Activated CD4-positive, alpha-beta T cell treated with anti-CD3 and anti-CD28 coated beads for 36 hours (primary cell): ENCODE data around the gene SMCO1. TPM values are rescaled to one million over a fixed set of nuclear protein-coding genes. Genes with fewer than 3 reads are reported as not detected.
"Not testable (repeated sequence)": the region's sequence is repeated elsewhere in the genome, so short reads cannot be mapped to it uniquely, and the experiment has no call there.

Source experiments
- ATAC-seq: fragments of 200-7000 bp; cut with Tn5 transposase; one replicate; pipeline ENCODE4 v1.10.0; 2021; ENCODE audit warnings: mild to moderate bottlenecking, moderate library complexity
- CTCF ChIA-PET: fragments of 350-600 bp; sonication (Branson Sonifier 250); formaldehyde crosslinking; loops from one replicate; lab custom pipeline; 2021; ENCODE audit warnings: antibody characterized with exemption; lab: Charles Lee
- POLR2A ChIA-PET: fragments of 350-600 bp; sonication (Branson Sonifier 250); formaldehyde crosslinking; loops from one replicate; lab custom pipeline; 2021; ENCODE audit warnings: antibody characterized with exemption, inconsistent platforms; lab: Charles Lee
- DNase-seq: peaks from one replicate; pipeline ENCODE4 v3.0.0-alpha.2; 2020
- H3K27ac Mint-ChIP-seq: one replicate; pipeline ENCODE4 v1.8.0; 2021; ENCODE audit warnings: mixed read lengths
- H3K27me3 Mint-ChIP-seq: one replicate; pipeline ENCODE4 v1.8.0; 2021; ENCODE audit warnings: mixed read lengths
- H3K36me3 Mint-ChIP-seq: one replicate; pipeline ENCODE4 v1.8.0; 2021; ENCODE audit warnings: low read depth, mixed read lengths
- H3K4me1 Mint-ChIP-seq: one replicate; pipeline ENCODE4 v1.8.0; 2021; ENCODE audit warnings: mixed read lengths
- H3K4me3 Mint-ChIP-seq: one replicate; pipeline ENCODE4 v1.8.0; 2021; ENCODE audit warnings: mild to moderate bottlenecking, moderate library complexity, mixed read lengths
- H3K9me3 Mint-ChIP-seq: one replicate; pipeline ENCODE4 v1.8.0; 2021; ENCODE audit warnings: low read depth, mixed read lengths
- intact Hi-C, 2 experiments: fragments of 100-400 bp; cut with DNase I in 1 of 2; cut with micrococcal nuclease in 1 of 2; formaldehyde crosslinking; loops; one replicate each; pipeline versions ENCODE4 v1.14.2 to v1.15.1; 2022 to 2024; cut with DNase I, micrococcal nuclease
- total RNA-seq, 2 experiments: library from RNA; stranded (reverse); gene quantifications; one replicate each; pipeline ENCODE4 v1.2.3, GENCODE V29; 2021

The SMCO1 gene
- total RNA-seq, 2 experiments from 2014 or later = not detected

DNA sequence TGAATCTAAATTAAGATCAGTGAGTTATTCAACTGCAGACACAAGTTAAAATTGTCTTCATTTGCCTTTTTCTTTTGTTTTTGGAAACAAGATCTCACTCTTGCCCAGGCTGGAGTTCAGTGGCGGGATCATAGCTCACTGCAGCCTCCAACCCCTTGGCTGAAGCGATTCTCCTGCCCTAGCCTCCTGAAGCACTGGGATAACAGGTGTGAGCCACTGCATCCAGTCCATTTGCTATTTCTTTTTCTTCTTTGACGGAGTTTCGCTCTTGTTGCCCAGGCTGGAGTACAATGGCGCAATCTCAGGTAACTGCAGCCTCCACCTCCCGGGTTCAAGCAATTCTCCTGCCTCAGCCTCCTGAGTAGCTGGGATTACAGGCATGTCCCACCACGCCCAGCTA, 21.9 kb downstream of the SMCO1 start:
- intact Hi-C loops = no loop called here
- DNase-seq = no peak
- POLR2A ChIA-PET = interaction anchor here (0.5 to 1.0 kb wide), 2 partner anchors 35 to 171 kb away, joined by 3 read pairs; no protein-coding TSS in a partner anchor
- no peak for ATAC-seq
- Mint-ChIP-seq H3K36me3 (peaks cover 13% of the 10 kb centered on the region), H3K27ac (no peak overlapping the region), H3K9me3 (no peaks in the 10 kb centered on the region), H3K27me3 (no peaks in the 10 kb centered on the region), H3K4me3 (no peak overlapping the region), H3K4me1 (peaks cover 24% of the 10 kb centered on the region)
- CTCF ChIA-PET = interaction anchor here (1.3 kb wide), 1 partner anchor 35 kb away, joined by 3 read pairs; no protein-coding TSS in a partner anchor

DNA sequence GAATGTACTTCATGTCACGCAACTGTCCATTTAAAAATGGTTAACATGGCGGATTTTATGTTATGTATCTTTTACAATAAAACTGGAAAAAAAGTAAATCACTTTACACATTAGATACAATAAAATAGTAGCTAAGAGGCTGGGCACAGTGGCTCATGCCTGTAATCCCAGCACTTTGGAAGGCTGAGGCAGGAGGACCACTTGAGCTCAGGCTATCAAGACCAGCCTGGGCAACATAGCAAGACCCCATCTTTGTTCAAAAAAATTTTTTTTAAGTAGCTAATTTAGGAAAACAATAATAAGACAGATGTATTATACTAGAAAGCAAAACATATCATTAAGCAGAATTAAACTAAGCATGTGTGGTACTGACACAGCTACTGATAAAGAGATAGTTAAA, 23.1 kb downstream of the SMCO1 start:
- Mint-ChIP-seq H3K9me3 (no peaks in the 10 kb centered on the region), H3K36me3 (peaks cover 16% of the 10 kb centered on the region), H3K27me3 (no peaks in the 10 kb centered on the region), H3K27ac (no peak overlapping the region), H3K4me1 (peaks cover 20% of the 10 kb centered on the region), H3K4me3 (no peak overlapping the region)
- ATAC-seq (no peak), DNase-seq (no peak)
- intact Hi-C loops = no loop called here
- CTCF ChIA-PET = interaction anchor here (0.5 to 1.3 kb wide), 3 partner anchors 18 to 138 kb away, joined by 3 to 4 read pairs (median 3); no protein-coding TSS in a partner anchor
- POLR2A ChIA-PET = no interaction called here

DNA sequence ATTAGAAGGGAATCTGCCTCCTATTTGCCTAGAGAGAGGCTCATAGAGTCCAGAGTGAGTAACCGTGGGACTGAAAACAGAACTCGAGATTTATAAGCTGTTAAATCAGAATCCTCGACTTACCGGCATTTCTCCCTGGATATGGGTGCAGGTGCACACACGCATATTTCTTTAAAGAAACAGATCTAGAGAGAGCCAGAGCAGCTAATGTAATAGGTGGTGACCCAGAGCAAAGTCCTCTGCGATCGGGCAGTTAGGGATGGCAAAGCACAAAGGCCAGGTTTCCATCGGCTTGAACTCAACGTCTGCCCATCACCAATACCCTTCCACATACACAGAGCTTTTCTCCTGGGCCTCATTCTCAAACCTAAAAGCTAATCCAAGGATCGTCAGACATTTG, 25.4 kb downstream of the SMCO1 start:
- Mint-ChIP-seq H3K4me3 (no peak overlapping the region), H3K9me3 (no peaks in the 10 kb centered on the region), H3K4me1 (peaks cover 12% of the 10 kb centered on the region), H3K27ac (no peak overlapping the region), H3K27me3 (no peaks in the 10 kb centered on the region), H3K36me3 (peaks cover 24% of the 10 kb centered on the region)
- ChIA-PET CTCF (interaction anchor here (1.5 kb wide), 1 partner anchor 39 kb away, joined by 4 read pairs; no protein-coding TSS in a partner anchor), POLR2A (no interaction called here)
- DNase-seq (no peak), ATAC-seq (no peak)
- intact Hi-C loops = no loop called here

DNA sequence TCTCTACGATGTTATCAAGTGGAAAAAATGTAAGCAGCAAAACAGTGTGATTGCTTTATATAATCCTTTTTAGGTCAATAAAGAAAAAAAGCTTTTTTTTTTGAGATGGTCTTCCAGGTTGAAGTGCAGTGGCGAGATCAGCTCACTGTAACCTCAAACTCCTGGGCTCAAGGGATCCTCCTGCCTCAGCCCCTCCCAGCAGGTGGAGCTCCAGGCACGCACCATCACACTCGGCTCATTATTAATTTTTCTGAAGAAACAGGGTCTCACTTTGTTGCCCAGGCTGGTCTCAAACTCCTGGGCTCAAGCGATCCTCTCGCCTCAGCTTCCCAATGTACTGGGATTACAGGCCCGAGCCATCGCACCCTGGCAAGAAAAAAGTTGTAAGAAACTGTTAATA, 28.9 kb downstream of the SMCO1 start:
- POLR2A ChIA-PET = no interaction called here

DNA sequence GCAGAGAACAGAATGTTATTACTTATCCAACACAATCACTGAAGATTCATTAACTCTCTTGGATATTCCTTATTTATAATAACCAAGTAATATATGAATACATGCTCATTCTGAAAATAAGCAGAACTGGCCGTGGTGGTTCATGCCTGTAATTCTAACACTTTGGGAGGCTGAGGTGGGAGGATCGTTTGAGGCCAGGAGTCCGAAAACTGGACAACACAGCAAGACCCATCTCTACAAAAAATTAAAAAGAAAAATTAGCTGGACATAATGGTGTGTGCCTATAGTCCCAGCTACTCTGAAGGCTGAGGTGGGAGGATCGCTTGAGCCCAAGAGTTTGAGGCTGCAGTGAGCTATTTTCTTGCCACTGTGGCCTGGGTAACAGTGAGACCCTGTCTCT, 37.5 kb downstream of the SMCO1 start:
- DNase-seq (no peak), ATAC-seq (no peak)
- H3K4me1 Mint-ChIP-seq = no peaks in the 10 kb centered on the region
- no peak overlapping the region for H3K4me3 Mint-ChIP-seq
- ChIA-PET POLR2A (interaction anchor here (0.7 kb wide), 1 partner anchor 285 kb away, joined by 3 read pairs; no protein-coding TSS in a partner anchor), CTCF (no interaction called here)
- H3K27me3 Mint-ChIP-seq = no peaks in the 10 kb centered on the region
- peaks cover 33% of the 10 kb centered on the region for H3K36me3 Mint-ChIP-seq
- H3K9me3 Mint-ChIP-seq = no peaks in the 10 kb centered on the region
- intact Hi-C loops = no loop called here
- H3K27ac Mint-ChIP-seq = no peak overlapping the region

More for the DNA sequence above, 28.9 kb downstream of the SMCO1 start:
- CTCF ChIA-PET = interaction anchor here (0.6 to 5.0 kb wide), 11 partner anchors 15 to 366 kb away, joined by 3 to 42 read pairs (median 5); no protein-coding TSS in a partner anchor
- no peak for ATAC-seq
- H3K9me3 Mint-ChIP-seq = no peaks in the 10 kb centered on the region
- H3K27ac Mint-ChIP-seq = no peak overlapping the region
- peaks cover 4% of the 10 kb centered on the region for H3K4me1 Mint-ChIP-seq
- peak; percentile 50 for DNase-seq
- intact Hi-C loops = loop anchor here (1.0 kb wide), 2 partner anchors 33 to 36 kb away; no protein-coding TSS in a partner anchor
- H3K36me3 Mint-ChIP-seq = peaks cover 30% of the 10 kb centered on the region
- H3K4me3 Mint-ChIP-seq = no peak overlapping the region
- no peaks in the 10 kb centered on the region for H3K27me3 Mint-ChIP-seq

DNA sequence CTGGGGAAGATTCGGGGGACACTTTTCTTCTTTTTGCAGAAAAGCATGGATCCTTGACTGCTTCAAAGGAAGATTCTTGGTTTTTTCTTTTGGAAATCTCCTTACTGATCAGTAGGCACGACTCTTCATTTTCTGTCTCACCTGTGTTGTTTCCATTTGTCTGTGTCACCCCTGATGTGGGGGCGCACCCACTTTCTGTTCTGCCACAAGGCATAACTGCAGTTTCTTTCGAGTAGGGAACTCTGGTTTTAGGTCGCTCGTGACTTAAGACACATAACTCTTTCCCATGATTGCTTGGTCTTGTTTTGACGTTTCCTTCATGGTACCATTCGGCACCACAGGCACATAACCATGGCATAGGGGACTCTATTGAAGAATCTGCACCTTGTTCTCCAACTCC, 42.9 kb downstream of the SMCO1 start:
- no peak for ATAC-seq
- POLR2A ChIA-PET = no interaction called here
- CTCF ChIA-PET = interaction anchor here (0.8 kb wide), 1 partner anchor 57 kb away, joined by 5 read pairs; no protein-coding TSS in a partner anchor
- peaks cover 3% of the 10 kb centered on the region for H3K4me1 Mint-ChIP-seq
- intact Hi-C loops = no loop called here
- peaks cover 31% of the 10 kb centered on the region for H3K36me3 Mint-ChIP-seq
- peak; percentile 24 for DNase-seq
- H3K9me3 Mint-ChIP-seq = no peaks in the 10 kb centered on the region
- no peaks in the 10 kb centered on the region for H3K27me3 Mint-ChIP-seq
- no peak overlapping the region for H3K4me3 Mint-ChIP-seq
- no peak overlapping the region for H3K27ac Mint-ChIP-seq

DNA sequence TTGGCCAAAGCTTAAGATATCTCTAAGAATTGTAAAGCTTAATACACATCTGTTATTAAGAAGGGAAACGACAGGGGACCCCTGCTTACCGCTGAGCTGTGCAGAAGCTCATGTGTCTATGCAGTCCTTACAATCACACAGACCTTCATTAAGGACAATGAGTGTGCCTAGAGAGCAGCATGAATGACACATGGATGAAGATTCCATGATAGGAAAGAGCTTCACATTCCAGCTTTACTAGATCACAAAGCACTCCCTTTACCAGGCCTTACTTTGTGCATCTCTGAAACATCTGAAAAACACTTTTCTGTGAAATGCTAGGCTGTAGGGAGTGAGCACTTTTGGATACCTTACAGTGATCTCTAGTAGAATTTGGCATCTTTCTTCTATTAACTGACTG, 43.6 kb downstream of the SMCO1 start:
- Mint-ChIP-seq H3K27ac (no peak overlapping the region), H3K4me1 (peaks cover 3% of the 10 kb centered on the region), H3K36me3 (peaks cover 30% of the 10 kb centered on the region), H3K9me3 (no peaks in the 10 kb centered on the region), H3K27me3 (no peaks in the 10 kb centered on the region), H3K4me3 (no peak overlapping the region)
- ATAC-seq (no peak), DNase-seq (no peak)
- ChIA-PET POLR2A (interaction anchor here (1.1 kb wide), 1 partner anchor 16 kb away, joined by 3 read pairs; no protein-coding TSS in a partner anchor), CTCF (interaction anchor here (1.2 kb wide), 1 partner anchor 15 kb away, joined by 5 read pairs; no protein-coding TSS in a partner anchor)
- intact Hi-C loops = no loop called here

DNA sequence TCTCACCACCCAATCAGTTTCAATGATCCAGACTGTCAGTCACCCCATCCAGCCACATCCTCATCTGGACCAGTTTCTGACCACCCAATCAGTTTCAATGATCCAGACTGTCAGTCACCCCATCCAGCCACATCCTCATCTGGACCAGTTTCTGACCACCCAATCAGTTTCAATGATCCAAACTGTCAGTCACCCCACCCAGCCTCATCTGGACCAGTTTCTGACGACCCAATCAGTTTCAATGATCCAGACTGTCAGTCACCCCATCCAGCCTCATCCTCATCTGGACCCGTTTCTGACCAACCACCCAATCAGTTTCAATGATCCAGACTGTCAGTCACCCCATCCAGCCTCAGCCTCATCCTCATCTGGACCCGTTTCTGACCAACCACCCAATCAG, 45.0 kb downstream of the SMCO1 start:
- H3K4me1 Mint-ChIP-seq, H3K9me3 Mint-ChIP-seq, intact Hi-C loops, ATAC-seq, H3K27me3 Mint-ChIP-seq, CTCF ChIA-PET, H3K27ac Mint-ChIP-seq, POLR2A ChIA-PET, H3K4me3 Mint-ChIP-seq, DNase-seq: not testable (repeated sequence)
- peaks cover 29% of the 10 kb centered on the region for H3K36me3 Mint-ChIP-seq

DNA sequence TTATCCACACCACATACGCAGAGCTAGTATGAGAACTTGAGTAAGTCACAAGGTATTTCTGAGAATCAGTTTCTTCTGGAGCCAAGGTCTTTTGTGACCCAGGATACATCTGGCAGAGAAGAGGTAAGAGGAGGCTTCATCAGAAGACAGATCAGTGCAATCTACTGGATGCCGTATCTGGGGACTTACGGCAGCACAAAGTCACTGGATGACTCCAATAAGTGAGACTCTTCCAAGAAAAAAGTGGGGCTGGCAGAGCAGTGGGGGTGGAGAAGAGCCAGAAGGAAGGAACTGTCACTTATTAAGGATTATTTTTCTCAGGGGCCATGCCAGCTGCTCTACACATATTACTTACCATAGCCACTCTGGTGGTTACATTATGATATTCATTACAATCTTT, 51.3 kb downstream of the SMCO1 start:
- Mint-ChIP-seq H3K36me3 (peaks cover 8% of the 10 kb centered on the region), H3K4me3 (no peak overlapping the region), H3K27ac (no peak overlapping the region), H3K9me3 (peaks cover 4% of the 10 kb centered on the region), H3K4me1 (peaks cover 9% of the 10 kb centered on the region), H3K27me3 (no peaks in the 10 kb centered on the region)
- POLR2A ChIA-PET = no interaction called here
- intact Hi-C loops = no loop called here
- DNase-seq (no peak), ATAC-seq (no peak)
- CTCF ChIA-PET = interaction anchor here (1.1 kb wide), 1 partner anchor 55 kb away, joined by 3 read pairs; no protein-coding TSS in a partner anchor

DNA sequence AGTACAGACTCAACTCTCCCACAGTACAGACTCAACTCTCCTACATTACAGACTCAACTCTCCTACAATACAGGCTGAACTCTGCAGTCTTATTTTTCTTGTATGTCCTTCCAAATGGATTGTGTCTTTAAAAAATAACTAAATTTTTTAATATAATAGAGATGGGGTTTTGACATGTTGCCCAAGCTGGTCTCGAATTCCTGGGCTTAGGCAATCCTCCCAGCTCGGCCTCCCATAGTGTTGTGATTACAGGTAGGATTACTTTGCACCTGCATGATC, 51.7 kb downstream of the SMCO1 start:
- DNase-seq (no peak), ATAC-seq (no peak)
- intact Hi-C loops = no loop called here
- Mint-ChIP-seq H3K27me3 (no peaks in the 10 kb centered on the region), H3K9me3 (peaks cover 4% of the 10 kb centered on the region), H3K36me3 (peaks cover 8% of the 10 kb centered on the region), H3K4me3 (no peak overlapping the region), H3K27ac (no peak overlapping the region), H3K4me1 (peaks cover 9% of the 10 kb centered on the region)
- ChIA-PET CTCF (interaction anchor here (1.1 kb wide), 1 partner anchor 56 kb away, joined by 3 read pairs; no protein-coding TSS in a partner anchor), POLR2A (no interaction called here)

DNA sequence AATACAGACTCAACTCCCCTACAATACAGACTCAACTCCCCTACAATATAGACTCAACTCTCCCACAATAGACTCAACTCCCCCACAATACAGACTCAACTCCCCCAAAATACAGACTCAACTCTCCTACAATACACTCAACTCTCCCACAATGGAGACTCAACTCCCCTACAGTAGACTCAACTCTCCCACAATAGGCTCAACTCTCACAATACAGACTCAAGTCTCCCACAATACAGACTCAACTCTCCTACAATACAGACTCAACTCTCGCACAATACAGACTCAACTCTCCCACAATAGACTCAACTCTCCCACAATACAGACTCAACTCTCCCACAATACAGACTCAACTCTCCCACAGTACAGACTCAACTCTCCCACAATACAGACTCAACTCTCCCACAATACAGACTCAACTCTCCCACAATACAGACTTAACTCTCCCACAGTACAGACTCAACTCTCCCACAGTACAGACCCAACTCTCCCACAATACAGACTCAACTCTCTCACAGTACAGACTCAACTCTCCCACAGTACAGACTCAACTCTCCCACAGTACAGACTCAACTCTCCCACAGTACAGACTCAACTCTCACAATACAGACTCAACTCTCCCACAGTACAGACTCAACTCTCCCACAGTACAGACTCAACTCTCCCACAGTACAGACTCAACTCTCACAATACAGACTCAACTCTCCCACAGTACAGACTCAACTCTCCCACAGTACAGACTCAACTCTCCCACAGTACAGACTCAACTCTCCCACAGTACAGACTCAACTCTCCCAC, 52.3 kb downstream of the SMCO1 start:
- H3K36me3 Mint-ChIP-seq, H3K4me3 Mint-ChIP-seq, intact Hi-C loops, H3K27ac Mint-ChIP-seq, POLR2A ChIA-PET, ATAC-seq, H3K27me3 Mint-ChIP-seq, CTCF ChIA-PET, DNase-seq, H3K4me1 Mint-ChIP-seq, H3K9me3 Mint-ChIP-seq: not testable (repeated sequence)

DNA sequence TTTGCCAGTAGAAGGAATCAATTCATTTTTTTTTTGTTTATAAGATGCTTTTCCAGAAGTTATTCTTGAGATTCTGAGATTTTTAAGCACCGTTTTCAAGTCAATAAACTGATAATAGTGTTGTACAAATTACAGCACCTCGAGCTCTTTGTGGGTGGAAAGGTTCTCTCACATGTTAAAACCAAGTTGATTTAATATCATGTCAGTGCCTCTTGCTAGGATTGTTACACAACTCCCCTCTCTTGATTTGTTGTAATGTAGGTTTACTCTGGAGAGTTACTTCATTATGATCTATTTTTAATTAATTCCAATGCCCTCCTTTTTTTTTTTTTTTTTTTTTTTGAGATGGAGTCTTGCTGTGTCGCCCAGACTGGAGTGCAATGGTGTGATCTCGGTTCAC, 57.1 kb downstream of the SMCO1 start:
- peaks cover 4% of the 10 kb centered on the region for H3K9me3 Mint-ChIP-seq
- intact Hi-C loops = no loop called here
- no peak overlapping the region for H3K4me3 Mint-ChIP-seq
- H3K36me3 Mint-ChIP-seq = peaks cover 2% of the 10 kb centered on the region
- DNase-seq (no peak), ATAC-seq (no peak)
- CTCF ChIA-PET = interaction anchor here (0.7 kb wide), 1 partner anchor 93 kb away, joined by 4 read pairs; no protein-coding TSS in a partner anchor
- peaks cover 11% of the 10 kb centered on the region for H3K4me1 Mint-ChIP-seq
- no peaks in the 10 kb centered on the region for H3K27me3 Mint-ChIP-seq
- POLR2A ChIA-PET = no interaction called here
- no peak overlapping the region for H3K27ac Mint-ChIP-seq
